IgD-negative memory B cell (primary cell): Measurements from ENCODE around the gene CDC42EP2. TPM values are rescaled to one million over a fixed set of nuclear protein-coding genes. Genes with fewer than 3 reads are reported as not detected.

ENCODE experiments used
- H3K27ac Mint-ChIP-seq, 3 donors: one replicate each; pipeline ENCODE4 v1.8.0; 2020 to 2022; ENCODE audit warnings: mild to moderate bottlenecking in 3 of 3, mixed read lengths in 3 of 3, moderate library complexity in 1 of 3
- H3K27me3 Mint-ChIP-seq: one replicate; pipeline ENCODE4 v1.8.0; 2021; ENCODE audit warnings: mixed read lengths
- H3K36me3 Mint-ChIP-seq: one replicate; pipeline ENCODE4 v1.8.0; 2020; ENCODE audit warnings: mild to moderate bottlenecking, mixed read lengths
- H3K4me1 Mint-ChIP-seq, 3 donors: one replicate each; pipeline ENCODE4 v1.8.0; 2020 to 2022; ENCODE audit warnings: mixed read lengths in 3 of 3, mild to moderate bottlenecking in 1 of 3
- H3K4me3 Mint-ChIP-seq, 4 donors: one replicate each; pipeline ENCODE4 v1.8.0; 2020 to 2022; ENCODE audit warnings: mild to moderate bottlenecking in 4 of 4, mixed read lengths in 4 of 4, moderate library complexity in 3 of 4
- H3K9me3 Mint-ChIP-seq, 3 donors: one replicate each; pipeline ENCODE4 v1.8.0; 2020 to 2021; ENCODE audit warnings: mixed read lengths in 3 of 3, mild to moderate bottlenecking in 1 of 3
- polyA plus RNA-seq: library from polyadenylated mRNA; unstranded; fragments of 300-500 nt; fragmentation: Illumina TruSeq; gene quantifications from one replicate; pipeline ENCODE4 v1.2.3, GENCODE V29; 2021

Gene CDC42EP2
- polyA plus RNA-seq, 1 donor from 2014 or later = not detected

- Mint-ChIP-seq H3K4me1 (peaks cover 0 to 9% (median 5%) of the 10 kb centered on the region in 3 donors), H3K36me3 (no peaks in the 10 kb centered on the region), H3K9me3 (no peaks in the 10 kb centered on the region), H3K27me3 (peaks cover 3% of the 10 kb centered on the region), H3K4me3 (peak overlapping the region; percentile 59 to 87 (median 84)), H3K27ac (peak overlapping the region in 2 of 3 donors; percentile 64 to 90)
Measured at GRCh38 chr11:65353900-65354264, 39.2 kb downstream of the CDC42EP2 start.

DNA sequence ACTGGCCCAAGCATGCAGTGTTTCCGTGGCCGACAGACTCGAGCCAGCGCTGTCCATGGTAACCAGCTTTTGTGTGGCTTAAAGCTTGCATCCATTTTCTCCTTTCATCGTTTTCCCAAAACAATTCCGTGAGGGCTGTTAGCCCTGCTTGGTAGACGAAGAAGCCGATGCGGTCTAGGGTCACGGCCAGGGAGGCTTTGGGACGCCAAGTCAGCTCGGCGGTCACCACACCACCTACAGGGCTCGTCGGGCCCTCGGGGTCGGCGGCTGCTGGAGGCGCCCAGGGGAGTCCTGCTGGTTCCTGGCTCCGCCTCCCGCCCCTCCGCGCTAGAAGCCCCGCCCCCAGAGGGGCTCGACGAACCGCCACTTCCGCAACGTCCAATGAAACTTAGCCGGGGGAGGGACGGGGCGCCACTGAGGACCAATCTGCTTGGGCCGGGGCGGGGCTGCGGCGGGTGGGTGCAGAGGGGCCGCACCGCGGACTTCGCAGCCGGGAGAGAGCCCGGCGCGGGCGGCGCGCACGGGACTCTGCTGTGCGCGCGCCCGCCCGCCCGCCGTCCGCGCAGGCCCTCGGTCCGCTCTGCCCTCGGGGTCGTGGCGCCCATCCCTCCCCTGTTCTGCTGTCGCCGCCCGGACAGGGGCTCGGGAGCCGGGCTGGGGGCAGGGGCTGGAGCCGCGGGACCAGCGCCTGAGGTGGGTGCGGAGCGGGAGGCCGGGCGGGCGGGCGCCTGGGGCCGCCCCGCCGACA lies 39.8 kb downstream of the CDC42EP2 start, which contains the start of gene TIGD3:
TSS of gene TIGD3 (plus strand) at position 487 of the 748 bp plus-strand sequence. CDS start 1,058 bp downstream, outside the sequence.
- Mint-ChIP-seq H3K4me3 (peak within 1 kb of the TSS; percentile 83 to 98 (median 94)), H3K36me3 (no peaks in the 10 kb centered on the region), H3K9me3 (no peaks in the 10 kb centered on the region), H3K27ac (peak within 1 kb of the TSS; percentile 71 to 90 (median 80)), H3K27me3 (peaks cover 3% of the 10 kb centered on the region), H3K4me1 (peaks cover 0 to 9% (median 5%) of the 10 kb centered on the region in 3 donors)

DNA sequence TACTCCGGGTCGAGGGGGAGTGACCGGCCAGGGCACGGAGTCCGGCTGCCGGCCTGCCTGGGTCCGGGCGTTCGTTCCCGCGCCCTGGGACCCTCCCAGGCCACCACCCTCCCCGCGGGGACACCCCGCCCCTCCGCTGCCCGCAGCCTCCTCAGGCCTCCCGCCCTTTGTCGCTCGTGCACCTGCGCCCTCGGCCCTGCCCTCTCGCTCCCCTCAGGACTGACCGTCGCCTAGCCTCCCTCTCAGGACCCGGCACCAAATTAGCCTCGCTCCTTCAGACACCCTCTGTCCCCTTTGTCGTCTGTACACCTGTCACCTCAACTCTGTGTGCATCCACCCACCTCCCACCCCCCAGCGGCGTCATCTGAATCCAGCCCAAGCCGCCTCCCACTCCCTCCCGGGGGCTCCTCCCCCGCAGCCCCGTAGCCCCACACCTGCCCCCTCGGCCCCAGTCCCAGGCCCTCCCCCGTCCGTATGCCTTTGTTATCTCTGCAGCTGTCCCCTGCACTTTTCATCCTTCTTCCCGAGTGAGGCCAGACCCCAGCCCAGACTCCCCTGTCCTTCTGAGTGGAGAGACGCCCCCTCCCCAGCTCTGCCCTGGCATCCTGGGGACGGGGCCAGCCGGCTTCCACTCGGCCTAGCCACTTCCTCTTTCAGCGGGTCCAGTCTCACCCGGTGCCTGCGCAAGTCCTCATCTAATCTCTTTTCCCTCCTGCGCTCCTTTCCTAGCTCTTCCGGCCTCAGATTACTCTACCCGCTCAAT lies 40.5 kb downstream of the CDC42EP2 start:
- H3K4me1 Mint-ChIP-seq = peaks cover 0 to 9% (median 5%) of the 10 kb centered on the region in 3 donors
- H3K9me3 Mint-ChIP-seq = no peaks in the 10 kb centered on the region
- H3K27ac Mint-ChIP-seq = peak overlapping the region; percentile 71 to 80 (median 71)
- peaks cover 3% of the 10 kb centered on the region for H3K27me3 Mint-ChIP-seq
- H3K4me3 Mint-ChIP-seq = peak overlapping the region; percentile 79 to 98 (median 94)
- no peaks in the 10 kb centered on the region for H3K36me3 Mint-ChIP-seq

- no peaks in the 10 kb centered on the region for H3K9me3 Mint-ChIP-seq
- H3K27me3 Mint-ChIP-seq = peaks cover 3% of the 10 kb centered on the region
- H3K4me1 Mint-ChIP-seq = peaks cover 0 to 9% (median 5%) of the 10 kb centered on the region in 3 donors
- H3K4me3 Mint-ChIP-seq = peak overlapping the region; percentile 79 to 98 (median 94)
- H3K36me3 Mint-ChIP-seq = no peaks in the 10 kb centered on the region
- peak overlapping the region in 2 of 3 donors; percentile 71 to 80 for H3K27ac Mint-ChIP-seq
Measured at GRCh38 chr11:65355776-65356393, 41.2 kb downstream of the CDC42EP2 start.

DNA sequence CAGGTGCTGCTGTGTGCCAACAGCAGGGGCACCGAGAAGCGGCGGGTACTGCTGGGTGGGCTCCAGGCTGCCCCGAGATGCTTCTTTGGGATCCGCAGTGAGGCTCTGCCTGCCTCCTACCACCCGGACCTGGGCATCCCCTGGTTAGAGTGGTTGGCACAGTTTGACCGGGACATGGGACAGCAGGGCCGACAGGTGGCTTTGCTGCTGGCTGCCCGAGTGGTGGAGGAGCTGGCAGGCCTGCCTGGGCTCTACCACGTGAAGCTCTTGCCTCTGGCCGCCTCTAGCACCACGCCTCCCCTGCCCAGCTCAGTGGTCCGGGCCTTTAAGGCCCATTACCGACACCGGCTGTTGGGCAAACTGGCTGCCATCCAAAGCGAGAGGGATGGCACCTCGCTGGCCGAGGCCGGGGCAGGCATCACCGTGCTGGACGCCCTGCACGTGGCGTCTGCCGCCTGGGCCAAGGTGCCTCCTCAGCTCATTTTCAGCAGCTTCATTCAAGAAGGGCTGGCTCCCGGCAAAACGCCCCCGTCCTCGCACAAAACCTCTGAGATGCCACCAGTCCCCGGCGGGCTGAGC lies 41.8 kb downstream of the CDC42EP2 start:
- Mint-ChIP-seq H3K27ac (peak overlapping the region in 1 of 3 donors; percentile 86), H3K9me3 (no peaks in the 10 kb centered on the region), H3K4me3 (peak overlapping the region in 3 of 4 donors; percentile 68 to 86 (median 79)), H3K36me3 (no peaks in the 10 kb centered on the region), H3K4me1 (peaks cover 0 to 9% (median 5%) of the 10 kb centered on the region in 3 donors), H3K27me3 (peaks cover 3% of the 10 kb centered on the region)

GRCh38 chr11:65357856-65358356 lies 43.2 kb downstream of the CDC42EP2 start:
- H3K9me3 Mint-ChIP-seq = no peaks in the 10 kb centered on the region
- peak overlapping the region in 2 of 3 donors; percentile 32 to 86 for H3K27ac Mint-ChIP-seq
- H3K4me1 Mint-ChIP-seq = peaks cover 7 to 21% (median 13%) of the 10 kb centered on the region in 3 donors
- H3K27me3 Mint-ChIP-seq = peaks cover 3% of the 10 kb centered on the region
- H3K36me3 Mint-ChIP-seq = no peaks in the 10 kb centered on the region
- H3K4me3 Mint-ChIP-seq = peak overlapping the region; percentile 5 to 79 (median 60)

DNA sequence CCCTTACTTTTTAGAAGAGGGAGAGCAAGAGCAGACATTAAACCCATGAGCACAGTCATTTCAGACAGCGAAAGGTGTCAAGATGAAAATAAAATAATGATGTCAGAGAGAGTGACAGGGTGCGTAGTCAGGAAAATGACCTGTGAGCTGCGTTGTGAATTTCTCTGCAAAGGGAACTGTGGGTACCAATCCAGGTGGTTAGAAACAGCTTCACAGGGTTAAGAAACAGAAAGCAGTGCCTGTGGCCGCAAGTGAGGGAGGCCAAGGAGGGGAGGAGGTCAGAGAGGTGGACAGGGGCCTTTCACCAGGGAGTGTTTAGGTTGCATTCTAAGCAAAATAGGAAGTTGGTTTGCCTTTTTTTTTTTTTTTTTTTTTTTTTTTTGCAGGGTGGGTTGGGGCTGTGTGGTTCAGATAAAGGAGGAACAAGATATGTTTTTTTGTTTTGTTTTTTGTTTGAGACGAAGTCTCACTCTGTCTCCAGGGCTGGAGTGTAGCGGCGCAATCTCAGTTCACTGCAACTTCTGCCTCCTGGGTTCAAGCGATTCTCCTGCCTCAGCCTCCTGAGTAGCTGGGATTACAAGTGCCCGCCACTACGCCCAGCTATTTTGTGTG lies 47.8 kb downstream of the CDC42EP2 start:
- H3K27ac Mint-ChIP-seq = peak overlapping the region; percentile 95 to 100 (median 99)
- no peaks in the 10 kb centered on the region for H3K9me3 Mint-ChIP-seq
- H3K4me3 Mint-ChIP-seq = peak overlapping the region; percentile 77 to 87 (median 84)
- H3K36me3 Mint-ChIP-seq = no peaks in the 10 kb centered on the region
- no peaks in the 10 kb centered on the region for H3K27me3 Mint-ChIP-seq
- peaks cover 13 to 26% (median 14%) of the 10 kb centered on the region in 3 donors for H3K4me1 Mint-ChIP-seq

DNA sequence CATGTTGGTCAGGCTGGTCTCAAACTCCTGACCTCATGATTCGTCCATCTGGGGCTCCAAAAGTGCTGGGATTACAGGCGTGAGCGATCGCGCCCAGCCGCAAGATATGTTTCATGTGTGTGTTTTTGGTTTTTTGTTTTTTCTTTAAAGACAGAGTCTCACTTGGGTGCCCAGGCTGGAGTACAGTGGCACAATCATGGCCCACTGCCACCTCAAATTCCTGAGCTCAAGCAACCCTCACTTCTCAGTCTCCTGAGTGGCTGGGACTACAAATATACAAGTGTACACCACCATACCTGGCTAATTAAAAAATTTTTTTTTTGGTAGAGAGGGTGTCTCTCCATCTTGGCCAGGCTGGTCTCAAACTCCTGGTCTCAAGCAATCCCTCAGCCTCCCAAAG lies 48.3 kb downstream of the CDC42EP2 start:
- H3K36me3 Mint-ChIP-seq = no peaks in the 10 kb centered on the region
- no peaks in the 10 kb centered on the region for H3K9me3 Mint-ChIP-seq
- peak overlapping the region; percentile 95 to 100 (median 99) for H3K27ac Mint-ChIP-seq
- no peaks in the 10 kb centered on the region for H3K27me3 Mint-ChIP-seq
- H3K4me3 Mint-ChIP-seq = peak overlapping the region; percentile 77 to 87 (median 84)
- peaks cover 13 to 25% (median 14%) of the 10 kb centered on the region in 3 donors for H3K4me1 Mint-ChIP-seq

- peaks cover 13 to 24% (median 14%) of the 10 kb centered on the region in 3 donors for H3K4me1 Mint-ChIP-seq
- H3K9me3 Mint-ChIP-seq = no peaks in the 10 kb centered on the region
- no peaks in the 10 kb centered on the region for H3K27me3 Mint-ChIP-seq
- peak overlapping the region in 2 of 4 donors; percentile 47 to 63 for H3K4me3 Mint-ChIP-seq
- no peaks in the 10 kb centered on the region for H3K36me3 Mint-ChIP-seq
- peak overlapping the region in 2 of 3 donors; percentile 67 to 95 for H3K27ac Mint-ChIP-seq
Measured at GRCh38 chr11:65363770-65364169, 49.1 kb downstream of the CDC42EP2 start.

- H3K9me3 Mint-ChIP-seq = no peaks in the 10 kb centered on the region
- no peaks in the 10 kb centered on the region for H3K27me3 Mint-ChIP-seq
- peak overlapping the region in 1 of 4 donors; percentile 74 for H3K4me3 Mint-ChIP-seq
- peak overlapping the region in 1 of 3 donors; percentile 94 for H3K27ac Mint-ChIP-seq
- H3K4me1 Mint-ChIP-seq = peaks cover 13 to 25% (median 16%) of the 10 kb centered on the region in 3 donors
- H3K36me3 Mint-ChIP-seq = no peaks in the 10 kb centered on the region
Measured at GRCh38 chr11:65366340-65366773, 51.7 kb downstream of the CDC42EP2 start.

DNA sequence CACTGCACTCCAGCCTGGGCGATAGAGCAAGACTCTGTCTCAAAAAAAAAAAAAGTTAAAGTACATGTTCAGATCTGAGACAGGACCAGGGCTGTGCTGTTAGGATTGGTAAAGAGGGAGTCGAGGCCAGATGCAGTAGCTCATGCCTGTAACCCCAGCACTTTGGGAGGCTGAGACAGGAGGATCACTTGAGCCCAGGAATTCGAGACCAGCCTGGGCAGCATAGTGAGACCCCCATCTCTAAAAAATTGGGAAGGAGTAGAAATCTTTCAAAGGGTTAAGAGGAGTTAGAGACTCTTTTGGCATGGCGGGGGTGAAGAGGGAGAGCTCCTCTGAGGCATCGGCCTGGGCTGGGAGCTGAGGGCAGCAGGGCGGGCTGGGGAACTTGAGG lies 56.0 kb downstream of the CDC42EP2 start:
- no peaks in the 10 kb centered on the region for H3K9me3 Mint-ChIP-seq
- peaks cover 1 to 6% (median 6%) of the 10 kb centered on the region in 3 donors for H3K4me1 Mint-ChIP-seq
- no peak overlapping the region for H3K4me3 Mint-ChIP-seq
- H3K36me3 Mint-ChIP-seq = peaks cover 1% of the 10 kb centered on the region
- H3K27me3 Mint-ChIP-seq = no peaks in the 10 kb centered on the region
- H3K27ac Mint-ChIP-seq = peak overlapping the region in 1 of 3 donors; percentile 23
